Measurements from ENCODE around the gene EVC2.

EVC2 gene

DNA sequence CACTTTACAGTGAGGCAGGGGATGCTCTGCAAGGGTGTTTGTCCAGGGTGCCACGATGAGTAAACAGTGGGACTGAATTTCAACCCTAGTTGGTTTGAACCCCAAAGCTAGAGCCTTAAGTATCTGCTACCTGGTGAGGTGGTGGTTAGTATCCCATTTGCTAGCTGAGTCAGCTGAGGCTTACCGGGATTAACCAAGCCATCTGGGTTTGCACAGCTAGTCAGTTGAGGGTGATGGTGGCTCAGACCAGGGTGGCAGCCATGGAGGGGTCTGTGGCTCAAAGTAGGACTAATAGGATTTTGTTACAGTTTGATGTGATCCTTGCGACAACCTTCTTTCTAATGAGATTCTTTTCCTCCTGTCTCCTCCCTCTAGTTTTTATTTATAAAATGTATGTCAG is 4.6 kb upstream of the EVC2 start:
- Histone ChIP-seq H3K9ac (ENCODE audit: low read depth in 1 of 2, low read length in 2 of 2) (no peak overlapping the region), H3K4me3 (ENCODE audit: low read length in 2 of 2) (no peak overlapping the region), H3K4me1 (ENCODE audit: control insufficient read depth in 2 of 2, insufficient read depth in 2 of 2, low read length in 2 of 2) (no peaks in the 10 kb centered on the region), H3K27ac (ENCODE audit: low read depth in 2 of 2, low read length in 2 of 2) (no peak overlapping the region), H3K9me3 (ENCODE audit: control insufficient read depth in 2 of 2, low read length in 2 of 2) (peaks cover 0 to 2% of the 10 kb centered on the region in 2 donors), H3K27me3 (ENCODE audit: control insufficient read depth in 2 of 2, insufficient read depth in 2 of 2, low read length in 2 of 2) (peaks cover 0 to 7% of the 10 kb centered on the region in 2 donors), H3K36me3 (ENCODE audit: control insufficient read depth in 2 of 2, insufficient read depth in 2 of 2, low read length in 2 of 2) (no peaks in the 10 kb centered on the region)

DNA sequence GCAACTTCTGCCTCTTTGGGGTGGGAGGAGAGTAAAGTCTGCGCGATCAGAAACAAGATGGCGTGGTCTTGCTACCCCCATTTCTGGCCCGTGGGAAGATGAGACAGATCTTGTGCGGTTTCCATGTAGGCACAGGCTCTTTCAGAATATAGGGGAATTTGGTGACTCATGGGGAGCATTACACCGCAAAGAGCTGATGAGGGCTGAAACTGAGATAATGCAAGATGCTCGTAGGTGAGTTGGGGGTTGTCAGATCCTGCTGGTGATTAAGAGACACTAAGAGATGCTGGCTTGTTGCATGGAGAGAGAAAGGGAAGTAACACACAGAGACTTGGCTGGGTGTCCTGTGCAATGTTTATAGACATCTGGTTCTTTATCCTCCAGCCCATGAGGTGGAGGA is 4.2 kb upstream of the EVC2 start:
- Histone ChIP-seq H3K9me3 (ENCODE audit: control insufficient read depth in 2 of 2, low read length in 2 of 2) (peaks cover 0 to 2% of the 10 kb centered on the region in 2 donors), H3K4me3 (ENCODE audit: low read length in 2 of 2) (no peak overlapping the region), H3K4me1 (ENCODE audit: control insufficient read depth in 2 of 2, insufficient read depth in 2 of 2, low read length in 2 of 2) (peaks cover 0 to under 1% of the 10 kb centered on the region in 2 donors), H3K36me3 (ENCODE audit: control insufficient read depth in 2 of 2, insufficient read depth in 2 of 2, low read length in 2 of 2) (no peaks in the 10 kb centered on the region), H3K9ac (ENCODE audit: low read depth in 1 of 2, low read length in 2 of 2) (no peak overlapping the region), H3K27ac (ENCODE audit: low read depth in 2 of 2, low read length in 2 of 2) (no peak overlapping the region), H3K27me3 (ENCODE audit: control insufficient read depth in 2 of 2, insufficient read depth in 2 of 2, low read length in 2 of 2) (peaks cover under 1 to 7% of the 10 kb centered on the region in 2 donors)

DNA sequence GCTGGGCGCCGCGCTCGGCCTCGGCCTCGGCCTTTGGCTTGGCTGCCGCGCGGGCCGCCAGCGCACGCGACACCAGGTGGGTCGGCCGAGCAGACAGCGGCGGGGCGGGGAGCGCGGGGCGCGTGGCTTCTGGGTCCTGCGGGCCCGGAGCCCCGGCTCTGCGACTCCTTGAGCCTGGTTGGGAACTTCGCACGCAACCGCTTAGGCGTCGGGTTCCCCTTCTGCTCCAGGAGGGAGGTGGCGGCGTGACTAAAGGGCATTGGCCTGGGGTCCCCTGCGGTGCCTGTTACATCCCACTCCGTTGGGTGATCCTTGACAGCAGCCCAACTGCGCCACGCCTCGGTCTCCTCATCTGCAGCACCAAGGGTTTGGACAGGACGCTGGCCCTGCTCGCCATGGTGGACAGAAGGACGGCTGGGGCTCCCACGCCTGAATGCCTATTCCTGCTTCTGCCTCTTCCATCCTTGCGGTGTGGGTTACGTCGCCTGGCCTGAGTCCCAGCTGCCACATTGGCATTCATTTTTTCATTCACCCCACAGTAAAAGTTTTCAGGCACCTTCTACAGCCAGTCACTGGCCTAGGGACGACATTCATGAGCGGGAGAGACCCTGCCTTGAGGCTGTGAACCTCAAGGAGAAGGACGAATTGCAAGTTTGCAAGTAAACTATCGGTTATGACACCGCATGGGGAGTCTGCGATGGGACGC is 3.3 kb upstream of the EVC2 start:
- H3K27ac ChIP-seq (ENCODE audit: low read depth in 2 of 2, low read length in 2 of 2) = no peak overlapping the region
- H3K9ac ChIP-seq (ENCODE audit: low read depth in 1 of 2, low read length in 2 of 2) = no peak overlapping the region
- H3K27me3 ChIP-seq (ENCODE audit: control insufficient read depth in 2 of 2, insufficient read depth in 2 of 2, low read length in 2 of 2) = peaks cover 3 to 7% of the 10 kb centered on the region in 2 donors
- peaks cover 0 to 2% of the 10 kb centered on the region in 2 donors for H3K4me1 ChIP-seq (ENCODE audit: control insufficient read depth in 2 of 2, insufficient read depth in 2 of 2, low read length in 2 of 2)
- peaks cover 0 to 2% of the 10 kb centered on the region in 2 donors for H3K9me3 ChIP-seq (ENCODE audit: control insufficient read depth in 2 of 2, low read length in 2 of 2)
- H3K36me3 ChIP-seq (ENCODE audit: control insufficient read depth in 2 of 2, insufficient read depth in 2 of 2, low read length in 2 of 2) = no peaks in the 10 kb centered on the region
- peak overlapping the region; percentile 48 to 57 for H3K4me3 ChIP-seq (ENCODE audit: low read length in 2 of 2)

DNA sequence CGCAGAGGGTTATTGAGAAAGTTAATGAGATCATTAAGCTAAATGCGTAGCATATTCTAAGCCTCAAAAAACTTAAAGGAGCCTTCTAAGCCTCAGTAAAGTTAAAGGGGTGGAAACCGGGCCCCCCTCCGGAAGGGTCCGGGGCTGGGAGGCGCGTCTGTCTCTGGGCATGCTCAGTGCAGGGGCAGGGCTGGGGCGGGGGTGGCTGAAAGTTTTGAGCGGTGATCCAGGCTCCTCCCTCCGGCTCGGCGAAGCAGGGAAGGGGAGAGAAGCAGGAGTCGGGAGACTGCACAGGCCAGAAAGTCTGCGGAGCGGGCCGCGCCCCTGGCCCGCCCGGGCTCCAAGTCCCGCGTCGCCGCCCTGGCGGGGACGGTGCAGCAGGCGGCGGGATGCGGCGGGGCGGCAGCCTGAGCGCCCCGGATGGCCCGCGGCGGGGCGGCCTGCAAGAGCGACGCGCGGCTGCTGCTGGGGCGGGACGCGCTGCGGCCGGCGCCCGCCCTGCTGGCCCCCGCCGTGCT is 2.7 kb upstream of the EVC2 start, which contains the start of gene EVC:
EVC (plus strand) TSS at position 241 of the 518 bp plus-strand sequence; CDS start at position 421, 180 bp downstream.
- no peak within 1 kb of the TSS for H3K9ac ChIP-seq (ENCODE audit: low read depth in 1 of 2, low read length in 2 of 2)
- peaks cover 0 to 2% of the 10 kb centered on the region in 2 donors for H3K9me3 ChIP-seq (ENCODE audit: control insufficient read depth in 2 of 2, low read length in 2 of 2)
- peaks cover 3 to 7% of the 10 kb centered on the region in 2 donors for H3K27me3 ChIP-seq (ENCODE audit: control insufficient read depth in 2 of 2, insufficient read depth in 2 of 2, low read length in 2 of 2)
- H3K36me3 ChIP-seq (ENCODE audit: control insufficient read depth in 2 of 2, insufficient read depth in 2 of 2, low read length in 2 of 2) = no peaks in the 10 kb centered on the region
- peaks cover 0 to 2% of the 10 kb centered on the region in 2 donors for H3K4me1 ChIP-seq (ENCODE audit: control insufficient read depth in 2 of 2, insufficient read depth in 2 of 2, low read length in 2 of 2)
- peak within 1 kb of the TSS; percentile 48 to 57 for H3K4me3 ChIP-seq (ENCODE audit: low read length in 2 of 2)
- peak within 1 kb of the TSS; percentile 38 to 56 for H3K27ac ChIP-seq (ENCODE audit: low read depth in 2 of 2, low read length in 2 of 2)

DNA sequence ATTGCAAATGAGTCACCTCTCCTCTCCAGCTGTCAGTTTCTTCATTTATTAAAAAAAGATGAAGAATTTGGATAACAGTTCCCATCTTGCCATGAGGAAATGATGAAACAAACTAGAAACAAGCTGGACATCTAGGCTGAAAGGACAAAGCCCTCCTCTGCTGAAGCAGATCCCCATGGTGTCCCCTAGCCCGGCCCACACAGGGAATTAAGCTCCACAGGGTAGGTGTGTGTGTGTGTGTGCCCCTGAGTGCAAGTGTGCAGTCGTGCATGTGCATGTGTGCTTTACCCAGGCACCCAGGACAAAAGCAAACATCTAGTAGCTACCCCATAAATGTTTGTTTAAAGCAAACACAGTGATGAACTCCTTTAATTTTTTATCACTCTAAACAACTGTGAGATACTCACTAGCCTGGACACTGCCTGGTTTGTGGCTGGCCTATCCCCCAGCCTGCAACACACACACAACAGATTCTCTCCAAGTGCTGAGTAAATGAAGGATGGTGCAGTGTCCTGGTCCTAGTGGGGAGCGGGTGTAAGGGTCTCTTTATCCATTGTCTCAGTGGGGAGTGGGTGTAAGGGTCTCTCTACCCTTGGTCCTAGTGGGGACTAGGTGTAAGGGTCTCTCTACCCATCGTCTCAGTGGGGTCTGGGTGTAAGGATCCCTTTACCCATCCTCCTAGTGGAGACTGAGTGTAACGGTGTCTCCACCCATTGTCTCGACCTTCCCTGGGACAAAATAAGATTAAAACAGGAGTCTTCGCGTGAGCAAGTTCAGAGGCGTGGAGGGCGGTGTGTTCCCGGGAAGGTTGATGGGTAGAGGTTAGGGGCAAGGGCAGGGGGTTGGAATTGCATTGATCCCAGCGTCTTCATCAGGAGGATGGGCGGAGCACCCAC is 2.0 kb upstream of the EVC2 start:
- H3K4me1 ChIP-seq (ENCODE audit: control insufficient read depth in 2 of 2, insufficient read depth in 2 of 2, low read length in 2 of 2) = peaks cover 0 to 2% of the 10 kb centered on the region in 2 donors
- H3K27ac ChIP-seq (ENCODE audit: low read depth in 2 of 2, low read length in 2 of 2) = peak overlapping the region; percentile 38 to 56
- peaks cover 3 to 7% of the 10 kb centered on the region in 2 donors for H3K27me3 ChIP-seq (ENCODE audit: control insufficient read depth in 2 of 2, insufficient read depth in 2 of 2, low read length in 2 of 2)

DNA sequence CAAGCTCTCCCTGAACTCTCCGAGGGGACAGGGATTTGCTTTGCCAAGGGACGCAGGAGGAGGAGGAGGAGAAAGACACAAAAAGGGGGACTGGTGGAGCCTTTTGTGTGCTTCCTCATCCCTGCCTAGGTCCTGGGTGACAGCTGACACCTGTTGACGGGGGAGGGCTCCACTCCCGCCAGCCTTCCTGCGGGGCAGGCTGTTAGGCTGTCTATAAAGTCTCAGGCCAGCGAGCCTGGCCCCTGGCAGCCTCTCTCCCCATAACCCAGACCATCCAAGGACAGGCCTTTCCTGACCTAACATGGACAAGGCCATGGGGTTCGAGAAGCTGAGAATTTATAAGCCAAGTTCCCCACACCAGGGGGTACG is 832 bp upstream of the EVC2 start:
- Histone ChIP-seq H3K4me3 (ENCODE audit: low read length in 2 of 2) (no peak overlapping the region), H3K36me3 (ENCODE audit: control insufficient read depth in 2 of 2, insufficient read depth in 2 of 2, low read length in 2 of 2) (no peaks in the 10 kb centered on the region), H3K27me3 (ENCODE audit: control insufficient read depth in 2 of 2, insufficient read depth in 2 of 2, low read length in 2 of 2) (peaks cover 3 to 7% of the 10 kb centered on the region in 2 donors), H3K27ac (ENCODE audit: low read depth in 2 of 2, low read length in 2 of 2) (peak overlapping the region; percentile 38 to 51), H3K9ac (ENCODE audit: low read depth in 1 of 2, low read length in 2 of 2) (peak overlapping the region in 1 of 2 donors; percentile 7), H3K4me1 (ENCODE audit: control insufficient read depth in 2 of 2, insufficient read depth in 2 of 2, low read length in 2 of 2) (peaks cover 0 to 2% of the 10 kb centered on the region in 2 donors), H3K9me3 (ENCODE audit: control insufficient read depth in 2 of 2, low read length in 2 of 2) (no peaks in the 10 kb centered on the region)

More for the DNA sequence above, 2.0 kb upstream of the EVC2 start:
- Histone ChIP-seq H3K9ac (ENCODE audit: low read depth in 1 of 2, low read length in 2 of 2) (no peak overlapping the region), H3K9me3 (ENCODE audit: control insufficient read depth in 2 of 2, low read length in 2 of 2) (peaks cover 0 to 1% of the 10 kb centered on the region in 2 donors), H3K4me3 (ENCODE audit: low read length in 2 of 2) (peak overlapping the region in 1 of 2 donors; percentile 55), H3K36me3 (ENCODE audit: control insufficient read depth in 2 of 2, insufficient read depth in 2 of 2, low read length in 2 of 2) (no peaks in the 10 kb centered on the region)

DNA sequence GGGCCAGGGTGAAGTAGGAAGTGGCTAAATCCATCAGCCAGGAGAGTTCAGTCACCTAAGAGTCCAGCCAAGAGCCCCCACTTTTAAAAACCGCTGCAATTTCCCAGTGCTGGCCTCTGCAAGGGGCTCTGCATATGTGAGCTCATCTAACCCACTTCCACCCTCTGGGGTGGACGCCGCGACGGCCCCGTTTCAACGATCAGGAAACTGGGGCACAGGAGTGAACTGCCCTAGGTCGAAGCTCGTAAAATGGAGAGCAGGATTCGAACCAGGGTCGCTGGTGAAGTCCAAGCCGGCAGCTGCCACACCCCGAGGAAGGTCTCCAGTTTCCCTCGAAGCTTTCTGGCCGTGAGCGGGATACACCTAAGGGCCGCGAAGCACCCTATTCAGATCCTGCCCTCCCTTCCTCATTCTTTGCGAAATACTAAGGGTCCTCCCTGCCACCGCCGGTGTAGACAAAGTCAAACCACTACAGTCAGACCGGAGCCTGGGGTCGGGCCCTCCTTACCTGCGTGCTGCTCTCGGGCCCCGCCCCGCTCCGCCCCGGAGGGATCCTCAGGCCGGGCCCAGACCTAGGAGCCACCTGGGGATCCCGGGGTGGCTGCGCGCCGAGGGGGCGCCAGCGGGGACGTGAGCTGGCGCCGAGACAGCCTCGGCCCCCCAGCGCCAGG is 446 bp downstream of the EVC2 start:
- no peaks in the 10 kb centered on the region for H3K36me3 ChIP-seq (ENCODE audit: control insufficient read depth in 2 of 2, insufficient read depth in 2 of 2, low read length in 2 of 2)
- H3K27ac ChIP-seq (ENCODE audit: low read depth in 2 of 2, low read length in 2 of 2) = peak overlapping the region; percentile 38 to 51
- H3K4me1 ChIP-seq (ENCODE audit: control insufficient read depth in 2 of 2, insufficient read depth in 2 of 2, low read length in 2 of 2) = peaks cover 0 to 2% of the 10 kb centered on the region in 2 donors
- peak overlapping the region; percentile 44 to 65 for H3K4me3 ChIP-seq (ENCODE audit: low read length in 2 of 2)
- H3K9me3 ChIP-seq (ENCODE audit: control insufficient read depth in 2 of 2, low read length in 2 of 2) = no peaks in the 10 kb centered on the region
- peak overlapping the region in 1 of 2 donors; percentile 62 for H3K9ac ChIP-seq (ENCODE audit: low read depth in 1 of 2, low read length in 2 of 2)
- peaks cover 3 to 7% of the 10 kb centered on the region in 2 donors for H3K27me3 ChIP-seq (ENCODE audit: control insufficient read depth in 2 of 2, insufficient read depth in 2 of 2, low read length in 2 of 2)

DNA sequence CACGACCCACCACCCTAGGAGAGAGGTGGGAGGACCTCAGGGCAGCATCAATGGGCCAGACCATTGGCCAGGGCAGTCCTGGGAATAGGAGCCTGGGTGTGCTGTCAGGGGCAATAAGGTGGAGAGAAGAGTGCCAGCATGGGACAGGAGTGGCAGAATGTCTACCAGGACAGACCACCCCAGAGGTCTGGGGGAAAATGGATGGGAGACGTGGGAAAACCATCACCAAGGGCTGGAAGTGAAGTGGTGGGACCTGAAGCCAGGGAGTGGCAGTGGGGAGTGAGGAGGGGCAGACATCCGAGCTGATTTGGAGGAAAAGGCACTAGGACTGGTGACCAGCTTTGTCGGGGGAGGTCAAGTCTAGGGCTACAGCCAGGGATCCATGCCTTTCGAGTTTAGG is 993 bp downstream of the EVC2 start:
- H3K4me3 ChIP-seq (ENCODE audit: low read length in 2 of 2) = peak overlapping the region in 1 of 2 donors; percentile 65
- peaks cover 3 to 7% of the 10 kb centered on the region in 2 donors for H3K27me3 ChIP-seq (ENCODE audit: control insufficient read depth in 2 of 2, insufficient read depth in 2 of 2, low read length in 2 of 2)
- H3K9ac ChIP-seq (ENCODE audit: low read depth in 1 of 2, low read length in 2 of 2) = no peak overlapping the region
- no peak overlapping the region for H3K27ac ChIP-seq (ENCODE audit: low read depth in 2 of 2, low read length in 2 of 2)
- peaks cover 0 to 2% of the 10 kb centered on the region in 2 donors for H3K4me1 ChIP-seq (ENCODE audit: control insufficient read depth in 2 of 2, insufficient read depth in 2 of 2, low read length in 2 of 2)
- H3K9me3 ChIP-seq (ENCODE audit: control insufficient read depth in 2 of 2, low read length in 2 of 2) = no peaks in the 10 kb centered on the region
- no peaks in the 10 kb centered on the region for H3K36me3 ChIP-seq (ENCODE audit: control insufficient read depth in 2 of 2, insufficient read depth in 2 of 2, low read length in 2 of 2)

DNA sequence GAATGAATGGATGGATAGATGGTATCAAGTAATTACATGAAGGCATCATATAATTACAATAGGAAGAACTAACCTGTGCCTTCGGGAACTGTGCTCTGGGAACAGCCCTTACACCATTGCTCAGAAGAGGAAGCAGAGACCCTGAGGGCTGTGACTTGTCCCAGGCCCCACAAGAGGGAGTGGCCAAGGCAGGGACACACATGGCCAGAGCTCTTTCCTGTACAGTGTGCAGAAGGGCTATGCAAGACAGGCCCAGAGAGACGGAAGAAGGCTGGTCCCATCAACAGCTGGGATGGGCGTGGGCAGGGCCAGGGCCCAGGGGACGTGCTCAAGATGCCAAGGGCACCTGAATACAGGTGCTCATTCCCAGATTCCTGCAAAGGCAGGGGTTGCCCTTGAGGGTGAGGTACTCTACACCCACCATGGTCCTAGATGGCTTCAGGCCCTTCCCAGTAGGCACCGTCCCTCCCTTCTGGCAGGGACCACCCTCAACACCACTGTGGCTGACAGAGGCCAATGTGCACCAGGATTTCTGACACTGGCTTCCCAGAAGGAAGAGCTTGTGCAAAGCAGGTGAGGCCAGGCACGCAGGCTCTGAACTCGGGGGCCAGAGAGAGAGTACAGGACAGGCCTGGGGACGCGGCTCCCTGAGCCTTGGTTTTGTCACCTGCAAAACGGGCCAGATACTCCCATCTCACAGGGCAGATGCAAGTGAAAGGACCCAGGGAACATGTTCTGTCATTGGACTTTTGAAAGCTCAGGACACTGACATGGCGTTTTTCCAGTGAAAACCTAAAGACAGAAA is 1.7 kb downstream of the EVC2 start:
- Histone ChIP-seq H3K9ac (ENCODE audit: low read depth in 1 of 2, low read length in 2 of 2) (no peak overlapping the region), H3K27me3 (ENCODE audit: control insufficient read depth in 2 of 2, insufficient read depth in 2 of 2, low read length in 2 of 2) (peaks cover 3 to 6% of the 10 kb centered on the region in 2 donors), H3K36me3 (ENCODE audit: control insufficient read depth in 2 of 2, insufficient read depth in 2 of 2, low read length in 2 of 2) (no peaks in the 10 kb centered on the region), H3K4me3 (ENCODE audit: low read length in 2 of 2) (no peak overlapping the region), H3K9me3 (ENCODE audit: control insufficient read depth in 2 of 2, low read length in 2 of 2) (no peaks in the 10 kb centered on the region), H3K4me1 (ENCODE audit: control insufficient read depth in 2 of 2, insufficient read depth in 2 of 2, low read length in 2 of 2) (peaks cover 0 to 2% of the 10 kb centered on the region in 2 donors), H3K27ac (ENCODE audit: low read depth in 2 of 2, low read length in 2 of 2) (no peak overlapping the region)
